Astrocyte of the cerebellum (primary cell): Measurements from ENCODE around the gene CDH8.
A peak's percentile ranks its signal among the peaks of the same experiment; 100 is the strongest.

ENCODE experiments used
- DNase-seq: peaks from one replicate; pipeline ENCODE4 v3.0.0-alpha.2; 2011; ENCODE audit warnings: low read depth
- H3K4me3 ChIP-seq: 2 replicates; pipeline ENCODE4 v1.5.1; 2011; ENCODE audit warnings: mild to moderate bottlenecking, low read depth, low read length, moderate library complexity
- in situ Hi-C: cut with HindIII; loops from 2 replicates; pipeline ENCODE4 v1.10.0; 2017; ENCODE audit warnings: low sequenced_read_pairs
- TF ChIP-seq, protein P1 (sequence below): IDR thresholded peaks from 2 replicates; pipeline ENCODE4 v1.5.1; 2012; ENCODE audit warnings: low read length, low read depth, moderate library complexity, mild to moderate bottlenecking; ENCODE audit errors: missing control alignments

The CDH8 gene

DNA sequence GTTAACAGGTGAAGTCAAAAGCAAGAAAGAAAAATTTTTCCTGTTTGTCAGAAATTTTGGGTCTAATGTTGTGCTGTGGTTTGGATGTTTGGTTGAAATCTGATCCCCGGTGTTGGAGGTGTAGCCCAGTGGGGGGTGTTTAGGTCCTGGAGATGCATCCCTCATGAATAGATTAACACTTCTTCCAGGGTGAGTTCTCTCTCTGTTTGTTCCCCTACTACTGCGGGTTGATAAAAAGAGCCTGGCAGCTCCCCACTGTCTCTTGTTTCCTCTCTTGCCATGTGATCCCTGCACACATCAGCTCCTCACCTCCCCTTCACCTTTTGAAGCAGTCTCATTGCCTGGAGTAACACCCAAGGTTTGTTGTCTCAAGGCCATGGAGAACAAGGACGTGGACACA lies 14.6 kb upstream of the CDH8 start:
- no peak overlapping the region for H3K4me3 ChIP-seq
- in situ Hi-C loops: no loop called here
- TF ChIP-seq, protein P1, sequence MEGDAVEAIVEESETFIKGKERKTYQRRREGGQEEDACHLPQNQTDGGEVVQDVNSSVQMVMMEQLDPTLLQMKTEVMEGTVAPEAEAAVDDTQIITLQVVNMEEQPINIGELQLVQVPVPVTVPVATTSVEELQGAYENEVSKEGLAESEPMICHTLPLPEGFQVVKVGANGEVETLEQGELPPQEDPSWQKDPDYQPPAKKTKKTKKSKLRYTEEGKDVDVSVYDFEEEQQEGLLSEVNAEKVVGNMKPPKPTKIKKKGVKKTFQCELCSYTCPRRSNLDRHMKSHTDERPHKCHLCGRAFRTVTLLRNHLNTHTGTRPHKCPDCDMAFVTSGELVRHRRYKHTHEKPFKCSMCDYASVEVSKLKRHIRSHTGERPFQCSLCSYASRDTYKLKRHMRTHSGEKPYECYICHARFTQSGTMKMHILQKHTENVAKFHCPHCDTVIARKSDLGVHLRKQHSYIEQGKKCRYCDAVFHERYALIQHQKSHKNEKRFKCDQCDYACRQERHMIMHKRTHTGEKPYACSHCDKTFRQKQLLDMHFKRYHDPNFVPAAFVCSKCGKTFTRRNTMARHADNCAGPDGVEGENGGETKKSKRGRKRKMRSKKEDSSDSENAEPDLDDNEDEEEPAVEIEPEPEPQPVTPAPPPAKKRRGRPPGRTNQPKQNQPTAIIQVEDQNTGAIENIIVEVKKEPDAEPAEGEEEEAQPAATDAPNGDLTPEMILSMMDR: no peak
- no peak for DNase-seq

DNA sequence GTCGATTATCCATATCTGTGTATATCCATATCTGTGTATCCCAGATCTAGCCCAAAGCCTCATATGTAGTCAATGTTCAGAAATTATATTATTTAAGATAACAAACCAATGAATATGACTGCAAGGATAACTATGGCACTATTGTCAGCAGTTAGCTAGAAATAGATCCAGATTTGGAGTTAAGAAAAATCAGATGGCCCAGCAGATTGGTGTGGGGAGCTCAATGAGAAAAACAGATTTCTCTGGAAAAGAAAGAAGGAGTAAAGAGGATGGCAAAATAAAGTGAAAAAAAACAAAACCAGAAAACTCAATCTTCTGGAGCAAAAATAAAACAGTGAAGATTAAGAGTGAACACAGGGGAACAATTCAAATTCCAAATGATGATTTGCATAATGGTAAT lies 10.6 kb upstream of the CDH8 start:
- in situ Hi-C loops: no loop called here
- H3K4me3 ChIP-seq: no peak overlapping the region
- DNase-seq: no peak
- TF ChIP-seq, protein P1: no peak

DNA sequence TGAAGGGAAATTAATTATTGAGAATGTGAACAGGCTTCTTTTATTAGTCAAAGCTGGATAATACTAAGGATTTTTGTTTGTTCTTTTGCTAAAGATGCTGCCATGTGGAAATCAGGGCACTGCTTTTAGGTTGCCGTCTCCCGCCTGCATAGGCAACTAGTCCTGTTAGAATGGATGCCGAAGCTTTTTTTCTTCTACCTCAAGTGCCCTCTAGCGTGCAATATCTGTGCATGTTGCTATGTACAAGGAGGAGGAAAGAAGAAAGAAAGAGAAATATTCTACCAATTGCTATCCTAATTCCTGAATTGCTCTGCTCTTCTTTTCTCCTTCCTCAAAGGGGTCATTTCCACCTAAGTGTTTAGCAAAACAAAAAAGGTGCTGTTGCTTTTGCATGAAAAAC lies 5.2 kb upstream of the CDH8 start:
- DNase-seq: peak; percentile 47
- TF ChIP-seq, protein P1: peak; percentile 78
- in situ Hi-C loops: no loop called here
- H3K4me3 ChIP-seq: no peak overlapping the region

- no peak for DNase-seq
- in situ Hi-C loops: no loop called here
Observed at GRCh38 chr16:62038646-62039045, 2.4 kb upstream of the CDH8 start.

GRCh38 chr16:62038225-62038624 lies 2.0 kb upstream of the CDH8 start:
- H3K4me3 ChIP-seq: no peak overlapping the region
- in situ Hi-C loops: no loop called here
- no peak for DNase-seq
- TF ChIP-seq, protein P1: no peak

More at GRCh38 chr16:62038646-62039045, 2.4 kb upstream of the CDH8 start:
- TF ChIP-seq, protein P1: no peak
- no peak overlapping the region for H3K4me3 ChIP-seq

DNA sequence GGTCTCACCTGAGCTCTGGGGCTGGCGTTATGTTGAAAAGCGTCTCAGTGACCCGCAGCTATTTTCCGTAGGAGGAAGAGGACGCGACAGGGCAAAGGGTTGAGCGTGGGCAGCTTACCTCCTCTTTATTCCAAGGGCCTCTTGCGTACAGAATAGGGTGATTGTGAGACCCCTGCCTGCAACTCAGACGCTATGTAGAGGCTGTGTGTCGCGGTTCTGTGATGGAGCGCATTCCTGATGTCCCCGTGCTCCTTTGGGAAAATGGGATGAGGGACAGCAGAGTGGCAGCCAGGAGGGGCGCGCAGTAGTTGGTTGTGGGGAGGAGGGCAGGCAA lies 531 bp upstream of the CDH8 start:
- in situ Hi-C loops: no loop called here

More for the DNA sequence above, 531 bp upstream of the CDH8 start:
- H3K4me3 ChIP-seq: peak overlapping the region; percentile 46
- TF ChIP-seq, protein P1: no peak
- no peak for DNase-seq
